HG03045 (cell line): ENCODE measurements around the gene SORBS2.
"Not testable (repeated sequence)": the region's sequence is repeated elsewhere in the genome, so short reads cannot be mapped to it uniquely, and the experiment has no call there.

ENCODE experiments used
- ATAC-seq: cut with Tn5 transposase; IDR thresholded peaks from one replicate; pipeline ENCODE4 v1.9.1; 2021; ENCODE audit warnings: mild to moderate bottlenecking, moderate library complexity; ENCODE audit not compliant: unreplicated experiment

SORBS2 gene, protein sequence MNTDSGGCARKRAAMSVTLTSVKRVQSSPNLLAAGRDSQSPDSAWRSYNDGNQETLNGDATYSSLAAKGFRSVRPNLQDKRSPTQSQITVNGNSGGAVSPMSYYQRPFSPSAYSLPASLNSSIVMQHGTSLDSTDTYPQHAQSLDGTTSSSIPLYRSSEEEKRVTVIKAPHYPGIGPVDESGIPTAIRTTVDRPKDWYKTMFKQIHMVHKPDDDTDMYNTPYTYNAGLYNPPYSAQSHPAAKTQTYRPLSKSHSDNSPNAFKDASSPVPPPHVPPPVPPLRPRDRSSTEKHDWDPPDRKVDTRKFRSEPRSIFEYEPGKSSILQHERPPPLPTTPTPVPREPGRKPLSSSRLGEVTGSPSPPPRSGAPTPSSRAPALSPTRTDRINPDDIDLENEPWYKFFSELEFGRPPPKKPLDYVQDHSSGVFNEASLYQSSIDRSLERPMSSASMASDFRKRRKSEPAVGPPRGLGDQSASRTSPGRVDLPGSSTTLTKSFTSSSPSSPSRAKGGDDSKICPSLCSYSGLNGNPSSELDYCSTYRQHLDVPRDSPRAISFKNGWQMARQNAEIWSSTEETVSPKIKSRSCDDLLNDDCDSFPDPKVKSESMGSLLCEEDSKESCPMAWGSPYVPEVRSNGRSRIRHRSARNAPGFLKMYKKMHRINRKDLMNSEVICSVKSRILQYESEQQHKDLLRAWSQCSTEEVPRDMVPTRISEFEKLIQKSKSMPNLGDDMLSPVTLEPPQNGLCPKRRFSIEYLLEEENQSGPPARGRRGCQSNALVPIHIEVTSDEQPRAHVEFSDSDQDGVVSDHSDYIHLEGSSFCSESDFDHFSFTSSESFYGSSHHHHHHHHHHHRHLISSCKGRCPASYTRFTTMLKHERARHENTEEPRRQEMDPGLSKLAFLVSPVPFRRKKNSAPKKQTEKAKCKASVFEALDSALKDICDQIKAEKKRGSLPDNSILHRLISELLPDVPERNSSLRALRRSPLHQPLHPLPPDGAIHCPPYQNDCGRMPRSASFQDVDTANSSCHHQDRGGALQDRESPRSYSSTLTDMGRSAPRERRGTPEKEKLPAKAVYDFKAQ (N-terminal part only)

DNA sequence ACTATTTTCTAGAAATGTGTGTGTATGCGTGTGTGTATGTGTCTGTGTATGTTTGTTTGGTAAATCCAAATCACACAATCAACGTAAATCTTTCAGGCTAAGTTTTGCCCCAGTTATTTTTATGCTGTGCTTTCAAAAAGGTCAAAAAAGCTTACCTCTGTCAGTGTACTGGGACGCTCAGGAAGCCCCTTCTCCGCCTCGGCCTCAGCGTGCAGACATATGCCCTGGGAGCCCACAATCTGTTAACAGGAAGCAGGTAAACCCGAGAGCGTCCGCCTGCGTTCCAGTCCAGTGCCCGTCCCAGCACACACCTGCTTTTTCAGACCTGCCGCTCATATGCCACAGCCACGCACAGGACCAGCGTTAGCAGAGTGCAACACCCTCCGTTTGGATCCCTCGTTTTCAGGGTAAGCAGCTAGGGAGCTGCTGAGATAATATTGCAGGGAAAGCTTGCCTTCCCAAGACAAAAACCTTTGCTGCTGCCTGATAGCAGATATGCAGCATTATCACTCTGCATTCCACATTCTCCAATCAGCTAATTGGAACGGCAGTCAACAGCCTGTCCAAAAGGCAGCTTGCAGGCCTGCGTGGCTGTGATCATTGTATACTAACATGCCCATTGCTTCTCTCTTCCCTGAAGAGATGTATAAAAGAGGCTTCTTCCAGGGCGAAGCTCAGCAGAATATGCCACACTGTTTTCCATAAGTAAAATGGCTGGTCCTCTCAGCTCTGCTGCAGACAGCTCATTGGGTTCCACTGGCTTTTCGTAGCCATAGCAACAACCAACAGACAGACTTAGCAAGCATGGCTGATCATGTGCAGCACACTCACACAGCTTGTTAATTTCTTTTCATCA lies at the start of gene SORBS2:
Gene SORBS2, minus strand, starts transcription at position 686 of the 856 bp plus-strand sequence. CDS start 121,623 bp downstream, outside the sequence.
- ATAC-seq, result peak; percentile 89

DNA sequence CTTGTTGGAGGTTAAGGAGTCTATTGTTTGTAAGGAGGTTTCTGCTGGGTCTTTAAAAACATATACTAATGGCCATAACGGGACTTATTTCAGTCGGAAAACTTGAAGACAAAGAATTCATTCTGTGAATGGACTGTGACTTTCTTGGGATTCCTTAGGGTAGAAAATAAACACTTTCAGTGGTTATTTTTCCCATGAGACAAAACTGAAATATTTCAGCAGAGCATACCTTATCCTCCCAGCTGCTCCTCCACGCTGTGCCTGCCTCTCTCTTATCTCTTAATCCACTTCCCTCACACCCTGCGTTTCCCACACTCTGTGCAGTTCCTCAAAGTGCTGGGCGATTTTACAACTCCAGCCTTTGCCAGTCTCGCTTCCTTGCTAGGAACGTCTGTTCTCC lies 47.1 kb upstream of the SORBS2 start:
- no peak for ATAC-seq

DNA sequence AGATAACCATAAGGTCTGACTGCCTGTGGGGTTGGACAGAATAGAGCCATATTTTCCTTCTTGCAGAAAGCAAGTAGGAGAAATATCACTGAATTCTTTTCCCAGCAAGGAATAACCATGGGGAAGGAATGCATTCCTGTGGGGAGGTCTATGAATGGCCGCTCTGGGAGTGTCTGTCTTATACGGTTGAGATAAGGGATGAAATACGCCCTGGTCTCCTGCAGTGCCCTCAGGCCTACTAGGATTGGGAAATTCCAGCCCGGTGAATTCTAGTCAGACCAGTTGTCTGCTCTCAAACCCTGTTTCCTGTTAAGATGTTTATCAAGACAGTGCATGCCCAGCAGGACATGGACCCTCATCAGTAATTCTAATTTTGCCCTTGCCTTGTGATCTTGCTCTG lies 45.6 kb upstream of the SORBS2 start:
- ATAC-seq, result not testable (repeated sequence)

DNA sequence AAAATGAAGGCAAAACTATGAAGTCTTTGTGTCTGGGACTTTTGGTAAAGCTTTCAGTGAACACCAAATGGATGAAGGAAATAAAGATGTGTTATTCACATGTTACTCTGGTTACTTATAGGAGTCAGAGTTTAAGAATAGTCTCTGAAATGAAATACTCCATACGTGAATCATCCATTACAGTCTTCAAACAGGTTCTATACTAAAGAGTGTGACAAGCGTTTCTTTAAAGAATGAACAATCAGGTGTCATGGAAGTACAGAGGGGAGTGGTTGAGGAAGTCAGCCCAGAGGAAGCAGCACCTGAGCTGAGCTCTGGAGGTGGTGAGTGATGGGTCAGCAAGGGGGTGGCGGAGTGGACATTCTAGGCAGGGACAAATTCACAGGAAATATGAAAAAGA lies 41.8 kb upstream of the SORBS2 start:
- ATAC-seq, result no peak

DNA sequence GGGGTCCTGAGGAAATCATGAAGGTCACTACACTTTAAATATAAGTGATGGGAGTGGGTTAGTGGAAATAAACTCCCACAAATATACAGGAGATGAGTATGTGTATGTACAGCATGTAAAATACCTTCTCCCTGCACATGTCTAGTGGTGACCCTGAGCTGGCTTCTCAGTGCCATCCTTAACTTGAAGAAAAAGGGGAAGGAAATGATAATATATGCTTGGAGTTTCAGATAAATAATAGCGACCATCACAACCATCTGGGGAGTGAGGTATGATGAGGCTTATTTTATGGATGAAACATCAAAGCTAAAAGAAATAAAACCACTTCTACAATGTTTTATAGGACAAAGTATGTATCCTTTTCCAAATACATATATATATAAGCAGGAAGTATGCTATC lies 41.0 kb upstream of the SORBS2 start:
- ATAC-seq, result no peak

DNA sequence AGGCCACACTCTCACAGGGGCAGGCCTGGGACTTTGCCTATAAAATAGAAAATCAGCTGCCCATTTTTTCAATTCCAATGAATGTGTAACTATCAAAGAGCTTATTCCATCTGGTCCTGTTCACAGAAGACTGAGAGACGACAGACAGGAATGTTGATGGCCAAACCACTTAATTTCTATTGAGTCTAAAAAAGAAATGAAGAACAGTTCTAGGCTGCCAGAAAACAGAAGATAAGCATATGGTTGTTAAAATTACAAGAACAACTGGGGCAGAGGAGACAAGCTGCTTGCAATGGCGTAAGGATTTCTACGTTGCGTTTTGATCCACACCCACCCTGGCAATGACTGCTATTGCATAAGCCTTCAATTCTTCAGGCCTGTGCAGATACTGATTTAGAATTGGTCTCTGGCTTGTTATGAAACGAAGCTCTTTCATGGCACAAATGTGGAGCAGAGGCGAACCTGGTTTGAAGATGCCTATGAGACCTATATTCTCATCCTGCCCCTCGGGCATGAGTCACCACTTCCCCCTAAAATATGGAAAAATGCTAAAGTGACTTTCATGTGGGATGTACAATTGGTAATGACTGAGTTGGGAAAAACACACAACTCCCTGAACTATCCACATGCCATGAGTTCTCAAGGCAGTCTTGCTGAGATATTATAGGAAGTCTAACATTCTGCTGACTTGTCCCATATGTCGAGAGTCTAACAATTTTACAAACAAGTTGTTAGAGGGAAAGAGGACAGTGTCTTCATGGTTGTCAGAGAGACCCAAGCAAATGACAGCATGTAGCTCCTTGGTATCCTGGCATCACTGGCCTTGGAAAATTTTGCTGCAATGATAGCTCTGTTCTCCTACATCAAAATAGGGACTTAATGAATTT lies 37.9 kb upstream of the SORBS2 start:
- ATAC-seq, result no peak

DNA sequence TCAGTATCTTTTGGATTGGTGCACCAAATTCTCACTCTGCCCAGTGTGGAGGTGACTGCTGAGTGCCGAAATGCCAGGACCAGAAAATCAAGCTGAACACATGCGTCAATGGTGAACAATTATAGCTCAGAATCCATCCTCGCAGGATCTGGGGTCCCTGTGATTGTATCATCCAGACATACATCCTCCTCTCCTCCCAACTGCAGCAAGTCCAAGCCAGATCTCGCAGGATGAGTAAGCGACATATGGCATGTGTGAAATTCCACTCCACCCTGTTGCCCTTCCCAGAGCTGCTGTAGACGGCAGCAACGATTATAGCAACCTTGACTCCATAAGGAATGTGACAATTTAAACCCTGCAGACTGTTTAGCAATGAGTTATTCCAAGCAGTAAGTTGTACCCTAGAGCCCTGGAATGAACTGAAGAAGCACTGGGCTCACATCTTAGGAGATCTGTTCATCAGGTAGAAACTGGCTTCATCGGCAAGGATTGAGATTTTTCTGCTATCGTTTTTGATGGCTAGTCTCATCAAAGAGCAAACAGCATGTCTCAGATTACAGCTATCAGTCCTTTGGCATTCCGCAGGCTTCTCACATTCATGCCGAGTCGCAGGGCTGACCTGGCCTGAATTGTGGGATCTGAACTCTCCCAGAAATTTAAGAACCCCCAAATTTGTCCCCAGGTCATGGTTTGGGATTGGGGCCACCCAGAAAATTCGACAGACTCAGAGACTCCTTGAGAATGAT lies 35.5 kb upstream of the SORBS2 start:
- no peak for ATAC-seq

DNA sequence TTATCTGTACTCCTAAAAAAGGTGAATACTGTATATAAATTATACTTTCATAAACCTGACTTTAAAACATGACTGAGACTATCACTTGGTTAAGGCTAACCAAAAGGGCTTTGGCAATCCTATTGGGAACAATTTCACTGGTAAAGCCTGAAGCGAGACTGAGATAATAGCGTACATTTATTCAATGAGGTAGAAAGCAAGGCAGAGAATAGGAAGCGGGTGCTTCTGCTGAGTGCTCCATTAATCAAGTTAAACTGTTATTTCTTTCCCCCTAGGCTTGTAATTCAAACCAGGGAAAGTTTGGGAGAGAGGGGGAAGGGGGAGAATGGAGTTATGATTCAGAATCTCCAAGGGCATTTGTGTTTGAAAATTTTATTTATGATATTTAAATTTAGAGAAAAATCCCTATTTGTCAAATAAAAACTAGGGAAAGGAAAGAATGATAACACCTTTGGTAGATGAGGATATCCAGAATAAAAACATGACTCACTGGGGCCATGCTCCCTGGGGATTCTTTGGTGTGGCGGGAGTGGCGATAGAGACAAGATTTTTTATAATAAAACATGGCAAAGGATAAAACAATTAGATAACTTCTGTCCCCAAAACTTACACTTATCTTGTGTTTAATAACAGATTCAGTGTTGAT lies 34.6 kb upstream of the SORBS2 start:
- ATAC-seq, result no peak

DNA sequence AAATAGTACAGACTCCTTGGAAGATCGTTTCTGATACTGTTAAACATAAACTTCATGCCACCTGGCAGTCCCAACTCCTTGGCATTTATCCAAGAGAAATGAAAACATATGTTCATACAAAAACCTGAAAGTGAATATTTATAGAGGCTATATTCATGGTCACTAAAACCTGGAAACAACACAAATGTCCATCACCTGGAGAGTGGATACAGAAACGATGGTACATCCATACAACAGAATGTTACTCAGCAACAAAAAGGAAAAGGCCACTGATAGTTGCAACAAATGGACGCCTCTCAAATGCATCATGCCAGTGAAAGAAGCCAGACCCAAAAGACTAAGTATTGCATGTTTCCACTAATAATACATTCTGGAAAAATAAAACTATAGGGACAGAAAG lies 34.0 kb upstream of the SORBS2 start:
- ATAC-seq, result no peak

DNA sequence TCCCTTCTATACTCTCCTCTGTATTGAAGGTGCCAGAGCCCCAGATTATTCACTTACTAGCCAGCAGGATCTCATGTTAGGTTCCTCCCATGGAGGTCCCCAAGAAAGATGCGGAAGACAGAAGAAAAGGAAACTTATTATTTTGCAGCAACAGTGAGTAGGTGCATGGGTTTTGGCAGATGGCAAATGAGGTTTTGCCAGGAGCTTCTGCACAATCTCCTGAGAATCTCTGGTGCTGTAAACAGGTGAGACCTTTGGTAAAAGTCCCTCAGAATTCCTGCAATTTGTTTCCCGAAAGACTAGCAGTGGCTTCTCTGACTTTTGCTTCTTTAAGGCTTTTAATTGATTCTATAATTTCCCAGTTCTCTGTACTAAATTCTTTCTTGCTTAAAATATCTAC lies 29.5 kb upstream of the SORBS2 start:
- ATAC-seq, result no peak

DNA sequence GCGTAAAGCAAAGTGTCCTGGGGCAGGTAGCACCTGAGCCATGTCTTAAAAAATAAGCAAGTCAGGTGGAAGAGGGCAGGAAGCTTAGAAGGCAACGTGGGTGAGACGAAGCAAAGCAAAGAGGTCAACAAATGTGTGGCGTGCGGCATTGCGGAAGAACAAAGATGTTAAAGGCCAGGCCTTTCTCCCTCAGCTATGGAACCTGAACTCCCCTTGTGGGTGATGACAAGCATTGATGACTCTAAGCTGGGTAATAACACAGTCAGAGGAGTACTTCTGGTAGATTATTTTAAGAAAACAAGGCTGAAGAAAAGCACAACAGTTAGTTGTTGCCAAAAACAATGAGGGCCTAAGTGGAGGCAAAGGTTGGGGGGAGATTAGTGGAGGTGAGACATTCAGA lies 29.0 kb upstream of the SORBS2 start:
- no peak for ATAC-seq

DNA sequence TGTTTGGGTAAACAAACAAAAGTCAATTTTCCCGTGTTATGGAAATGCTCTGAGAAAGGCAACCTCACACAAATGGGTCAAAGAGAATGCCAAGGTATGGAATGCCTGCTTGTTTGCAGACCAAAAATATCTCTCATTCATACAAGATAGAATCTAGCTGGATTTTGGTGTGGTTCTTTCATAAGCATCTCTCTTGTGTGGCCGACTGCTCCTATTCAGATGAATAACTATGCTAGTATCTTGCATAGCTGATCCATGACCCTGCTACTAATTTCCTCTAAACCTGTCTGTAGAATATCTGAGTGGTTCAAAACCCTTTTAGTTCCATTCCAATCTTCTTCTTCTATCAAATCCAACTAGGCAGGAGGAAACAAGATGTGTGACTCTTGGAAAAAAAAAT lies 28.2 kb upstream of the SORBS2 start:
- no peak for ATAC-seq

DNA sequence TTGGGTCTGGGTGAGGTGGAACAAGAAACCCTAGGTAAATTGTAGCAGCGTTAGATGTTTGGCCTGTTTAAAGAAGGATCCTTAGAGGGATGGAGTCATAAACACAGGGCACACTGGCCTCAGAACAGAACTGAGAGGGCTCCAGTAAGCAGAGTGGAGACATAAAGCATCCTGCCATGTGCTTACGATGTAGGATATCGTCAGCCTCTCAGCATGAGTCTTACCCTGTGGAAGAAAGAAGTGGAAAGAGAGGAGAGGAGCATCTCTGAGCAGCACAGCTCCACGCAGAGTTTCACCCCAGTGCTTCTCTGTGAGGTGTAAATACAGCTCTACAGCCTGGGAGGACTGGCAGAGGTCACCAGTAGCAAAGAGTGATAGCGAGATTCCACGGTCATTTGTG lies 27.8 kb upstream of the SORBS2 start:
- ATAC-seq, result no peak

DNA sequence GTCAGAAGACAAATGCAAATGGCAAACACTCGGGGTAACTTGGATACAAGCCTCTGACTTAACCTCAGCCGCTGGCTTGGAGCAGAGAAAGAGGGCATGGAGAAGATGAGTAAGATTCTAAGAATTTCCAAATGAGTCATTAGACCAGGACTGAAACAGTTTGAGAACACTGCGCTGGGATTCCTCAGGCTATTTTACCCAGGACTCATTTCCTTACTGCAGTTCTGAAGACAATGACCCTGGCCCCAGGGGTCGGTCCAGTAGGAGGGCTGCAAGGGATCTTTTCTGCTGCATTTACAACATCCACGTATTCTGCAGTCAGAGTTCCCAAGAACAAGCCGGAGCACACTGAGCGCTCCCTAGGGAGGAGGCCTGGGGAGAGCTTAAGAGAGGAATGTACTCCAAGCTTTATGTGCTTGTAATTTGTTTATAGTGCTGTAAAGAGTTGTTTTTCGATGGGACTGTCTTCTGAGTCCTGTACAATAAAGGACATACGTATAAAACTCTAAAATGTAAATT lies 27.3 kb upstream of the SORBS2 start:
- ATAC-seq, result no peak

DNA sequence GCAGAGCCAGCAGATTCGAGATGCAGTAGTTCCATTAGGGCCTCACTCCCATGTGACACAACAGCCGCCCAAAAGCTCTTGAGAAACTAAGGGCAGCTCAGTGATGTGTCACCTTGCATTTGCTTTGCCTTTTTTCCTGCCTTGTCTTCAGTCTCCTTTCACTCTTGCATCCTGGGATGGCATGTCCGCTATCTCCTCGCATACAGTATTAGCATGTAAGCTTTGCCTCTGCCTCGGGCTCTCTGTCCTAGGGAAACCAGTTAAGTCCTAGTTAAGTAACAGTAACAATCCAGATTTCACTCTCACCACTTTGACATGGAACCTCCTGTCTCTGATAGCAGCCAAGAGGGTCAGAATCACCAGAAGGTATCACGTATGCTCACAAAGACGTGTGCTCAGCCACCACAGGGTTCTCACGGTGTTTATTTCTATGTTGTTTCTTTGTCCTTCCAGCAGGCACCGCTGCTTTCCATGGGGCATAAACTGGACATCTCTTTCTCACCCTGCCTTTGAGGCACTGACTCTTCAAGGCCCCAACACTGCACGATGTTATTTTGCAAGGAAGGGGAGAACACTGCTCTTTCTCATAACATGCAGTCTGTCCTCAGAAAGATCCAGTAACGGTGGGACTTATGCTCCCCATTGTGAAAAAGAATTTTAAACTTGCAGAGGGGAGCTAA lies 26.7 kb upstream of the SORBS2 start:
- no peak for ATAC-seq

DNA sequence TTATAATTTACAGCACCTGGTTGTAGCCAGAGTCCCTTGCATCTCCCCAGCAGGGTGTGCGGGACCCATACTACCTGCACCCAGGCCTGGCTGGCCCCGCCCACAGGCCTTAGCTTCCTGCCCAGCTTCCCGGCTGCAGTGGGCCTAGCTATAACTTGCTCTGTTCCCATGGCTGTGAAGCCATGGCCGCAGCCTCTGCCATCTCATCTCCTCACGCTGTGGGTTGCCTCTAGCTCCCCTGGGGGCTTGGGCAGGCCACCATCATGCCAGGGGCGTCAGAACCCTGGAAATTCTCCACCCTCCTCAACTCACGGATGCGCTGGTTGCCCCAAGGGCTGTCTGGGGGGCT lies 26.1 kb upstream of the SORBS2 start:
- no peak for ATAC-seq

DNA sequence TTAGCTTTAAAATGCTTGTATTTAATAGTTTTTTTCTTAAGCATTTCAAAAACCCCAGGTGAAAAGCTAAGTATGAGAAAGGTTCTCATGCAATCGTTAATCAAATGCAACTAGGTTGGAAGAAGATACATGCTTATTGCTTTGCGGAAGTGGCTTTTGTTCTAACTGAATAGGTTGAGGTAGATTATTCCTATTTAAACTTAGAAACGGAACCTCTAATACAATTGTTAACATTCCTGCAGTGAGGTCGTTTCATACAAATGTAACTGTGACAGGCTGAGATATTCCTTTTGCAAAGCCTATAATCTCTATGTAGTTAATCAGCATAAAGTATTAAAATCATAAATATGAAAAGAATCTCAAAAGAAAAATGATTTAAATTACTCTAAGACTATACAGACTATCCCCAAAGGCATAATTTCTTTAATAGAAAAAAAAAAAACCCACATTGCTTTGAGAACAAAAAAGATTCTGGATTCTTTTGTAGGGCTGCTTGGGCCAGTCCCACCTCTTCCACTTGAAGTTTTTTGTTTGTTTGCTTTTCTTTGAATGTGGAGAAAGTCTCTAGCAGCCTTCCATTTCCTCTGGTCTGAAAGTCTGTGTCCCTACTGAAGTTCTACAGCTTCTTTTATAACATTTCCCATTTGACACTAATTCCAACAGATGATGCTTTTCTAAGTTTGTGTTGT lies 25.6 kb upstream of the SORBS2 start:
- ATAC-seq, result no peak
